ENCODE measurements around the gene ACSBG1.

Gene ACSBG1

GRCh38 chr15:78201281-78202190, 32.8 kb downstream of the ACSBG1 start:
- DNase-seq = no peak

- no peak for DNase-seq
Observed at GRCh38 chr15:78200276-78200930, 34.0 kb downstream of the ACSBG1 start.

DNA sequence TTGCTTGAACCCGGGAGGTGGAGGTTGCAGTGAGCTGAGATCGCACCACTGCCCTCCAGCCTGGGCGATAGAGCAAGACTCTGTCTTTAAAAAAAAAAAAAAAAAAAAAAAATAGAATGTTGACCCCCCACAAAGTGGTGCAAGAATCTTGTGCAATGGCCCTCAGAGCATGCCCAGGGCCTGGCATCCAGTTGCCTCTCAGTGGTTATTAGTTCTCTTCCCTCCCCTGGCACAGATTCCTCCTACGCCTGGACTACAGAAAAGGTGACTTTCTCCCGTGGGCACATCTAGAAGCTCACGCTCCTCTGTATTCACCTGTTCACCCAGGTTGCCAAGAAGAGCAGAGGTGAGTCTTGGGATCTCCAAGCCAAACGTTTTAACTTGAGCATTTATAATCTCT, 36.7 kb downstream of the ACSBG1 start:
- no peak for DNase-seq

- peak; percentile 43 to 70 (median 58) for DNase-seq
Observed at GRCh38 chr15:78195735-78196201, 38.6 kb downstream of the ACSBG1 start.

DNA sequence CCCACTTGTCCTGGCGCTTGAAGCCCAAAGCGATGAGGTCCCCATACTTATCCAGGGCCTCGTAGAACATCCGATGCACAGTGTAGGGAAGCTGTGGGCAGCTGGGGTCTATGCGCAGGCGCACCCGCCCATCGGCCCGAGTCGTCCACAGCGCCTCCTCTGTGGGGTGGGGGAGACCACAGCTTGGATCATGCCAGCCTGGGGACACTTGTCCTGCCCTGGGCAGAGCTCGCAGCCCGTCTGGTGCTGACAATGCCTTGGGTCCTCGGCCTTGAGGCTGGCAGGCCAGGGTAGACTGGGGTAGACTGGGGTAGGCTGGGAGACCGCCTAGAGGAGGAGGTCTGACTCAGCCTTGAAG, 39.8 kb downstream of the ACSBG1 start:
- no peak for DNase-seq

DNA sequence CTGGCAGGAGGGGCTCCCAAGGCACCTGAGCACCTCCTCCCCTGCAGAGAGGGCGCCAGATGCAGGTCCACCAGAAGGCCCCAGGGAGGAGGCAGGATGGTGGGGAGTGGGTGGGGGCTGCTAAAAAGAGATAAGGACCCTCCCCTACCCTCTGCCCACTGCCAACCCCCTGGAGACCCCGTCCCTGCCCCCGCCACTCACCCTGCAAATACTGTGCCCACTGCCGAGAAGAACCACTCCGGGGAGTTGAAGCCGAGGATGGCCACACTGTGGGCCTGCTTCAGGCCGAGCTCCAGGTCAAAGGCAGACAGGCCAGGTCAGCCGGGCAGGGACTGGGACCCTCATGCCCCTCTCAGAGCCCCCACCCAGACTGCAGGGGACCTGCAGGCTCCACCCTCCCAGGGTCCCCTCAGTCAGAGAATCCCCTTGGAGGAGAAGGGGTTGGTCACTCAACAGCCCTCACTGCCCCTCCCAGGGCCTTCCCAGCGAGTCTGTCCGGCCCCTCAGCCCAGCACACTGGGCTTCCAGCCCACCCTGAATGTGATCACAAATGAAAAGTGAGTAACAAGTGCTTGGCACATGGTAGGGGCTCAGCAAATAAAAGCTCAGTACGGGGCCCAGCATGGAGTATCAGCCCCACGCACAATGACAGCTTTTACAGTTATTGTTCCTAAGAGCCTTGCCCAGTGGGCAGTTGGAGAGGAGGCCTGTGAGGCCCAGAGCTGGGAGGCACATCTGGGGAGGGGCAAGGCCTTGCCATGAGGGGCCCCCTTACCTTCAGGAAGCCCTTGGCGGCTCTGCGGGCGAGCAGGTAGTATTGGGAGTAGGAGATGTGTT, 40.4 kb downstream of the ACSBG1 start:
- no peak for DNase-seq

GRCh38 chr15:78192826-78193594, 41.4 kb downstream of the ACSBG1 start:
- no peak for DNase-seq

- no peak for DNase-seq
Observed at GRCh38 chr15:78182821-78183220, 51.5 kb downstream of the ACSBG1 start.

DNA sequence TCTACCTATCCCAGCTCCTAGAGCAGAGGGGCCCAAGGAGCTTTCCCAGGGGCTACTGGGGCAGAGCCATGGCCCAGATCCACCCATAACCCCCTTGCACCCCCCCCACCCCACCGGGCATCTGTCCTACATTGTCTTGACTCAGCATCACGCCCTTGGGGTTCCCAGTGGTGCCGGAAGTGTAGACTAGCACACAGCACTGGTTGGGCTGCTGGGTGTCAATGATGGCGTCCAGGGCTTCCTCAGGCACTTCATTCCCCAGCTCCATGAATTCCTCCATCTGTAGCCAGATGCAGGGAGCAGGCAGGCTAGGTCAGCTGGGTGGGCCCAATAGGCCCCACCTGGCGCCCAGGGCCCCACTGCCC, 52.0 kb downstream of the ACSBG1 start:
- no peak for DNase-seq

- DNase-seq = no peak
Observed at GRCh38 chr15:78179906-78180305, 54.5 kb downstream of the ACSBG1 start.

GRCh38 chr15:78179286-78179840, 55.0 kb downstream of the ACSBG1 start:
- no peak for DNase-seq

DNA sequence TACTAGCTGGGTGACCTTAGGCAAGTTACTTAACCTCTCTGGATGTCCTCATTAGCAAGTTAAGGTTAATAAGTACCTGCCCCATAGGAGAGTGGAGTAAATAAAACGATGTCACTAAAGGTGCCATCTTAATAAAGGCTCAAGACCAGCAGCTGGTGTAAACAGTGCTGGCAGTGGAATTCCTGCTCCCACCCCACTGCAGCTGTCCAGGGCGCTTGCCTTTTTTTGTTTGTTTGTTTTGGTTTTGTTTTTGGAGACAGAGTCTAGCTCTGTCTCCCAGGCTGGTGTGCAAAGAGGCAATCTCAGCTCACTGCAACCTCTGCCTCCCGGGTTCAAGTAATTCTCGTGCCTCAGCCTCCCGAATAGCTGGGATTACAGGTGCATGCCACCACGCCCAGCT, 56.3 kb downstream of the ACSBG1 start:
- no peak for DNase-seq

DNA sequence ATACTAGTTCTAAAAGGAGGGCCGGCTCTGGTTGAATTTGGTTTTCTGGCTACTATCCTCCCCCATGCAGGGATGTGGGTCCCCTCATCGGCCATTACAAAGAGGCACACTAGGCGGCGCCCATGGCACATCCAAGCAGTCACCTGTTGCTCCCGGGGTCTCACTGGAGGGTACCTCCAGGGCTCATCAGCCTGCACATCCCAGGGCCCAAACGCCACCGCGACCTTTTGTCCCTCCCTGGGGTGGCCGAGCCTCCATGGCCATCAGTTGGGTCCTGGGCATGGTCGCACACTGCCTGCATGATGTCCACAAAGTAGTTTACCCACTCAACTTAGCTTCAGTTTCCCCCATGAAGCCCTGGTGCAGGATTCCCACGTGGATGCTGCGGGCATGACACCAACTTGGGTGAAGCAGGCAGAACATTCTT, 56.9 kb downstream of the ACSBG1 start:
- DNase-seq = peak in 2 of 4 experiments; percentile 19 to 45

DNA sequence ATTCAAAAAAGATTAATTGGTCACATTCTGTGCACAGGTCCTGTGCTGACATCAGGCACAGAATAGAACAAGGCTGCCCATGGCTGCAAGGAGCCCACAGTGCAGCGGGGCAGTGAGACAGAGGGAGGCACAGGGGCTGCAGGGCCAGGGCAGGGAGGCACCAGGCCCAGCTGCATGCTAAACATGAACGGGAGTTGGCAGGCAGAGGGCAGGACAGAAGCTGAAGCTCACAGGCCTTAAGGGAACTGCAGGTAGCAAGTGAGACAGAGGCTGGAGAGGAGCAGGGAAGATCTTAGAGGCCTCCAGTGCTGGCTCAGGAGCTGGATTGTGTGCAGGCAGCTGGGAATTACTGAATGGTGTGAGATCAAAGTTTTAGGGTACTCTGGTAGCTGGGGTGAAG, 59.0 kb downstream of the ACSBG1 start:
- no peak for DNase-seq

DNA sequence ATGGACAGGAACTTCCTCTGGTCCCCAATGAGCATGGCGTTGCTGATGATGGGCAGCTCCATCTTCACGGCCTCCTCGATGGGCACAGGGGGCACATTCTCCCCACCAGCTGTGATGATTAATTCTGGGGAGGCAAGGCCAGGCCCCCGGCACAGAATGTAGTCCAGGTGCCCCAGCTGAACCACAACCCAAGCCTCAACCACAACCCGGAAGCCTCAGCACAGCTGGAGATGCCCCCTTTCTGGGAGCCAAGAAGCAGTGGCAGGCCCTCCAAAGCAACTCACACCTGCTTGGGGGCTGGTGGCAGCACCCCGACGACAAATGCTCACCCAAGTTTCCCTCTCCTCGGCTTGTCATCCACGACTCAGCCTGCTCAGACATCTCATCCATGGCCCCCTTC, 60.0 kb downstream of the ACSBG1 start:
- no peak for DNase-seq

DNA sequence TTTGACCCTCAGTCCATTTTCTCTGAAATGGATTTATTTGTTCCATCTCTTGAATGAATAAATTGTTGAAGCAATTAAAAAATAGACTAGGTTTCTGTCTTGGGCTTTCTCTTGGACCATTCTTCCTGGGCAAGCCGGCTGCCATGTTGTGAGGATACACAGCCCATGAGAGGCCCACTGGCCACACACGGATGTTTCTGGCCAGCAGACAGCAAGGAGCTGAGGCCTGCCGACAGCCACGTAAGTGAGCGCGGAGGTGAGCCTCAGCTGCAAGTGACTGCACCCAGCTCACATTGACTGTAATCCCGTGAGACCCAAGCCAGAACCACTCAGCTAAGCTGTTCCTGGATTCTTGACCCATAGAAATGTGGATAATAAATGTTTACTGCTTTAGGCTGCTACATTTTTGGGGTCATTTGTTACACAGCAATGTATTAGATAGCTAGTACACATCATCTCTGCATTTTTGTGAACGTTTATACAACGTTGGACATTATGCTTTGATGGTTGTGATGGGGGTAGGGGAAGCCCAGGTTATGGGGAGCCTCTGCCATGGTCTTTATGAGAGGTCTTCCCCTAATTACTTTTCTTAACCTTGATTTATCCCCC, 62.4 kb downstream of the ACSBG1 start:
- no peak for DNase-seq

GRCh38 chr15:78170848-78171773, 63.3 kb downstream of the ACSBG1 start:
- peak; percentile 44 to 75 (median 58) for DNase-seq

GRCh38 chr15:78168608-78169007, 65.8 kb downstream of the ACSBG1 start:
- no peak for DNase-seq

DNA sequence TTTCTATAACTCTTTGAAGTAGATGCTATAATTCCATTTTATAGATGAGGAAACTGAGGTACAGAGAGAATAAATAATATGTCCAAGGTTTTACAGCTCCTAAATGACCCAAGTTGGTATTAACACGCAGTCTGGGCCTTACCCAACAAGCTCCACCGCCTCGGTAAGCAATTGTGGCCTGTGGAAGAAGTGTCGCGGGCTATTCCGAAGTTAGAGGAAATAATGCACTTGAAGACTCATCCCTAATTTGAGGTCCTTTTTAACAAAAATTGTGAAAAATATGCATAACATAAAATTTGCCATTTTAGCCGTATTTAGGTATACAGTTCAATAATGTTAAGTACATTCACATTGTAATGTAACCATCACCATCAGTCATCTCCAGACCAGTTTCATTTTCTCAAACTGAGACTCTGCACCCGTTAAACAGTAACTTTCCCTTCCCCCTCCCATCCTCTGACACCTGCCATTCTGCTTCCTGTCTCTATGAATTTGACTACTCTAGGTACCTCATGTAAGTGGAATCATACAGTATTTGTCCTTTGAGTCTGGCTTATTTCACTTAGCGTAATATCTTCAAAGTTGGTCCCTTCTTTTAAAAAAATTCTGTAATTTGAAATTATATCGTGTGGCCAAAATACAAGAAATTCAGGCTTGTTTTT, 67.0 kb downstream of the ACSBG1 start:
- no peak for DNase-seq

GRCh38 chr15:78164010-78164409, 70.4 kb downstream of the ACSBG1 start:
- DNase-seq = no peak

Data from suppressor macrophage (primary cell).